Activated naive CD4-positive, alpha-beta T cell (primary cell): Measurements from ENCODE around the gene SHANK3.

Source experiments
- DNase-seq, 4 experiments: peaks; one replicate each; lab custom pipeline; 2025; lab: John Stamatoyannopoulos, UW

Gene SHANK3

DNA sequence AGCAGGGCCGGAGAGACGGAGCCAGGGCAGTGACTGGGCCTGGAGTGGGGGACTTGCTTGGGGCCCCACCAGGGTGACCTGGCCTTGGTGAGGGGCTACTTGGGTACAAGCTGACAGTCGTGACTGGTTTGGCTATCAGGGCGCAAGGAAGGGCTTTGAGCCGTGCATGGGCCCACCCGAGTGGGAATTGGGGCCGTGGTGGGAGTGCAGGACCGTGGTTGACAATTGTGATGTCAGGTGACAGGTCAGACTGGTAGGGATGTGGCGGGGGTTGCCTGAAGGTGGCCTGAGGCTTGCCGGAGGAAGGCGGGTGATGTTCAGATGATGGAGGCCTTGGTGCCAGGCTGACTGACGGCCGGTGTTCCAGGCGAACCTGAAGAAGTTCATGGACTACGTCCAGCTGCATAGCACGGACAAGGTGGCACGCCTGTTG is 5.6 kb downstream of the SHANK3 start:
- no peak for DNase-seq

DNA sequence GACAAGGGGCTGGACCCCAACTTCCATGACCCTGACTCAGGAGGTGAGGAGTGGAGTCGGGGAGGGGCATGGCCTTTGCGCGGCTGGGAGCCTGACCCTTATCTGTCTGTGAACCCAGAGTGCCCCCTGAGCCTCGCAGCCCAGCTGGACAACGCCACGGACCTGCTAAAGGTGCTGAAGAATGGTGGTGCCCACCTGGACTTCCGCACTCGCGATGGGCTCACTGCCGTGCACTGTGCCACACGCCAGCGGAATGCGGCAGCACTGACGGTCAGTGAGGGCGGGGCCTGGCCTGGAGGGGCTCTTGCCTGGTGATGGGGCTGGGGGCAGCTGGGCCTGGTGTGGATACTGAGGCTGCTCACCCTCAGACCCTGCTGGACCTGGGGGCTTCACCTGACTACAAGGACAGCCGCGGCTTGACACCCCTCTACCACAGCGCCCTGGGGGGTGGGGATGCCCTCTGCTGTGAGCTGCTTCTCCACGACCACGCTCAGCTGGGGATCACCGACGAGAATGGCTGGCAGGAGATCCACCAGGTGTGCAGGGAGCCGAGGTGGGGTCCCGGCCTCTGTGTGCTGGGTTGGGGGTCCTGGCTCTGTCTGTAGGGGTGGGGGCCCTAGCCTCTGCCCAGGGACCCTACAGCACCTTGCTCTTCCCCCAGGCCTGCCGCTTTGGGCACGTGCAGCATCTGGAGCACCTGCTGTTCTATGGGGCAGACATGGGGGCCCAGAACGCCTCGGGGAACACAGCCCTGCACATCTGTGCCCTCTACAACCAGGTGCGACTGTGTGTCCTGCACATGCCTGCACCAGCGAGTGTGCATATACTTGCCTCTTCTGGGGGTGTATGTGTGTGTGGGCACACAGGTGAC is 6.3 kb downstream of the SHANK3 start:
- no peak for DNase-seq

GRCh38 chr22:50683086-50683993 is 10.7 kb downstream of the SHANK3 start:
- DNase-seq = no peak

- no peak for DNase-seq
Measured at GRCh38 chr22:50683994-50684371, 11.4 kb downstream of the SHANK3 start.

- no peak for DNase-seq
Measured at GRCh38 chr22:50684501-50684900, 11.9 kb downstream of the SHANK3 start.

DNA sequence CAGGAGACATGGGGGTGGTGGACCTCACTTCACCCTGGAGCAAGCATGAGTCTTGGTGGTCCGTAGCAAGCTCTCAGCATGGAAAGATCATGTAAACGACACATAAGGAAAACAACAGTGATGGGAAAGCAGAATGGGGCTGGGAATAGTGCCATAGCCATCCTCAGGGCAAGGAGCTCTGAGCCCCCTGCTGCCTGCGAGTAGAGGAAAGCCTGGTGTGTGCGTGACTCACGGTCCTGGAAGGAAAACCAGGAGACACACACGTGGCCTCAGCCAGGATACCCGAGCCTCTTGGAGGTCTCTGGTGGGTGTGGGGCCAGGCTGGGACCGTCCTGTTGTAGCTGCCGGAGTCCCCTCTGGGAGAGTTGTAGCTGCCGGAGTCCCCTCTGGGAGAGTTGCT is 12.4 kb downstream of the SHANK3 start:
- no peak for DNase-seq

- DNase-seq = no peak
Measured at GRCh38 chr22:50686794-50687193, 14.2 kb downstream of the SHANK3 start.

DNA sequence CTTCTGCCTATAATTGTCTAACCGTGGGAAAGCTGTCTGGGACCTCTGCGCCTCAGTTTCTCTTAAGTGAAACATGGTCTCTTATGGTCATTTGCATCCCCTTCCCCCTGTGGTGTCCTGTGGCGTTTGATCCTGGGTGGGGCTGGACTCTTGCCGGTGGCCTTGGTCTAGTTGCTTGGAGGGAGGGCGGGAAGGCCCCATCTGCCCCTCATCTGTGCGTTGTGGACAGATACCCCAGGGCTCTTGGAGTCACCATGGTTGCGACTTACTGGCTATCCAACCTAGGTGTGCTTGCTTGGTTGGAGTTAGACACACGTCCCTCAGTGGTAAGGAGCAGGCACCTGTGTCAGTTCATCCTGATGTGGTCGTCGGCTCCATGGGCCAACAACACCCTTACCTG is 15.2 kb downstream of the SHANK3 start:
- DNase-seq = no peak

- DNase-seq = no peak
Measured at GRCh38 chr22:50688448-50688847, 15.8 kb downstream of the SHANK3 start.

- no peak for DNase-seq
Measured at GRCh38 chr22:50691521-50691920, 18.9 kb downstream of the SHANK3 start.

GRCh38 chr22:50693462-50693861 is 20.8 kb downstream of the SHANK3 start:
- DNase-seq = no peak

- DNase-seq = no peak
Measured at GRCh38 chr22:50694099-50694605, 21.5 kb downstream of the SHANK3 start.

GRCh38 chr22:50694766-50695420 is 22.3 kb downstream of the SHANK3 start:
- DNase-seq = no peak

DNA sequence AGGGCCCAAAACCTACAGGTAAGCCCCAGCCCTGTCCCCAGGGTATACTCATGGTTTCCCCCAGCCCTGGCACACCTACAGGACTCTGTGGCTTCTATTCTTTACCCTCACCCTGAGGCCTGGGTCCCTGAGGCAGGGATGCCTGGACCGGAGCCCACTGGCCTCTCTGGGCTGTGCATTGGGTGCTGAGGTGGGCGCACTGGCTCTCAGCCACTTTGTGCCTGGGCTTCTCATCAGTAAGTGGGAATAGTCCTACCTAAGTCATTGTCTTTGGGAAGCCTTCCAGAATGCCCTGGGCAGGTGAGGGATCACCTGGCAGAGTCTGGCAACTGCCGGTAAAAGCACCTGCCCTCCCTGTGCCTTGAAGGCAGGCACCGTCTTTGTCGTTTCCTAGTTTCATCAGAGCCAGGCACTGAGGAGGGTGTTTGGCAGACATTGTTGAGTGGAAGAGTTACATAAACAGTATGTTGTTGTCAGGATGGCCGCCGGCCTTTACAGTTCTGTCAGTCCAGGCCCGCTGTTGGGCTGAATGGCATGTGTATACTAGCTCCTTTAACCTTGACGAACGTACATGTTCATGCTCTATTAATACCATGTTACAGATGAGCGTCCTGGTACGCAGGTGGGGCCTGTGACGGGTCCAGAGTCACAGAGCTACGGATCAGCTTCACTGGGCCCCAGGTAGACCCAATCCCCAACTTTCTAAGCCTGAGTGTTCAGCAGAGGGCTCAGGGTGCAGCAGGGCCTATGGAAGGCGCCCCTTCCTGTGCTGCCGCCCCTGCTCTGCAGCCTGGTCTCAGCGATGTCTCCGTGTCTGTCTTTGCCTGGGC is 23.0 kb downstream of the SHANK3 start:
- DNase-seq = no peak

DNA sequence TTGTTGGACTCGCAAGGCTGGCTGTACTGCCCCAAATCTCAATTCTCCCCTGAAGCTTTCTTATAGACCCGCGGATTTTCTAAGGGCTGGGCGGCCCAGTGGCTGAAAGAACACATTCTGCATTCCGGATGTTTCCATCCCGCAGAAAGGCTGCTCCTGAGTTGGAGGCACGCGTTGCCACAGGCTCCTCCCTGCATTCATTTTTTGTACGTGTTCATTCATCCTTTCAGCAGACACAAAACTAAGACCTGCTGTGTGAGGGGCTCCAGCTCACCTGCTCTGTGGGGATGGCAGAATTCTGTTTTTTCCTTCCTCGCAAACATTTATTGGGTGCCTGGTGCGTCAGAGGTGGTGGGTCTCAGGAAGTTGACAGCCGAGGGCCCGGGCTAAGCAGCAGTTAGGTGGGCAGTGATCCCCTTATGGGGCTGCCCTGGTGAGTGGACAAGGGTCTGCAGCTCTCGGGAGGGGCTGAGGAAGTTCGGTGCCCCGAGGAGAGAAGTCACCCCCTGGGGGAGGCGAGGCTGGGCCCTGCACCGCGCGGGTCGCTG is 23.7 kb downstream of the SHANK3 start:
- no peak for DNase-seq

GRCh38 chr22:50696799-50697561 is 24.4 kb downstream of the SHANK3 start:
- no peak for DNase-seq

- no peak for DNase-seq
Measured at GRCh38 chr22:50697667-50698506, 25.3 kb downstream of the SHANK3 start.

DNA sequence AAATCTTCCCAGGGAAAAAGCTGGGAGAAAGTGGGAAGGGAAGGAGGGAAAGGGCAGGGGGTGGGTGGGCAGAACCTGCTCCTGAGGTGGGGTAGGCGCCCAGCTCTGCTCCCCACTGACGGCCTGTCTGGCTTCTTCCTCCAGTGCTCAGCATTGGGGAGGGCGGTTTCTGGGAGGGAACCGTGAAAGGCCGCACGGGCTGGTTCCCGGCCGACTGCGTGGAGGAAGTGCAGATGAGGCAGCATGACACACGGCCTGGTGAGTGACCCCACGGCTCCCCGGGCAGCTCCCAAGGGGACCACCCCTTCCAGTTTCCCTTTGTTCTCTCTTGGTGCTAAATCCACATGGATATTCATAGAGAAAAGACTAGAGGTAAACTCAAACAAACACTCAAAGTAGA is 25.9 kb downstream of the SHANK3 start:
- no peak for DNase-seq

DNA sequence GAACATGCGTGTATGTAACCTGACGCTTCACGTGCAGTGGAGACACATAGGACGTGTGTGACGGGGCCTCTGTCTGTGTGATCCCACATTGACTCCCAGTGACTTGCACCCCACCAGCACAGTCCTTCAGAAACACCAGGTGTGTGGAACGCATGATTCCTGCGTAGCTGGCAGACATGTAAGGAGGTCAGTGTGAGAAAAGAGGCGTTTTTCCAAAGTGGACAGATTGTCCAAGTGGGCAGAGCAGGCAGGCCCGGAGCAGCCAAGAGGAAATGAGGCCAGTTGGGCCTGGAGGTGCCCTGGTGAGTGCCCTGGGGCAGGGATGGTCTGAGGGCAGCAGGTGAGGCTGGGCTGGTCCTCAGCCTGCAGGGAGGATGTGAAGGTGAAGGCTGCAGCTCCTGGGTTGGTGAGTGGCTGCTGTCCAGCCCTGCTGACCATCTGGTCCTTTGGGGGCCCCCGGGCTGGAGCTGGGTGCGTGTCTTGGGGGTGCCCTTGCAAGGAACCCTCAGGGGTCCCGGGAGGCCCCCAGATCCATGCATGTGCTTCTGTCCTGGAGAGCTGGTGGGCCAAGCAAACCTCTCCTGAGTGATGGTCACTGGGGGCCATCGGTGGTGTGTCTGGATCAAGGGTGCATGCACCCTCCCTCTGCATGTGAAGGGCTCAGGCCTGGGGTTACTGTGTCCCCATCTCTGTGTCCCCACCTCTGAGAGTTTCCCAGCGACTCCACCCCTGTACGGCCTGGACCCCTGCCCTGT is 26.6 kb downstream of the SHANK3 start:
- no peak for DNase-seq
